OCI-LY7 (cell line): ENCODE data around the gene TMEM72.

Source experiments
- CTCF ChIP-seq: fragments of 200-600 bp; sonication (generic); conservative IDR thresholded peaks from 2 replicates; pipeline ENCODE4 v1.5.1; 2014; ENCODE audit warnings: mild to moderate bottlenecking, antibody characterized with exemption, low read length, moderate library complexity, mixed read lengths
- EZH2phosphoT487 ChIP-seq: fragments of 200-600 bp; sonication (generic); IDR thresholded peaks from 2 replicates; pipeline ENCODE4 v1.6.1; 2018; ENCODE audit warnings: low read depth, borderline replicate concordance, mild to moderate bottlenecking, mixed run types, antibody characterized with exemption, low read length, moderate library complexity, mixed read lengths

GRCh38 chr10:44862006-44862751, 49.0 kb upstream of the TMEM72 start:
- TF ChIP-seq CTCF (no peak), EZH2phosphoT487 (no peak)
